HG03460 (cell line): ENCODE data around the gene PRR5L.
"Not testable (repeated sequence)": the region's sequence is repeated elsewhere in the genome, so short reads cannot be mapped to it uniquely, and the experiment has no call there.

Experiments used
- ATAC-seq: cut with Tn5 transposase; IDR thresholded peaks from one replicate; pipeline ENCODE4 v1.9.1; 2021; ENCODE audit not compliant: unreplicated experiment

The PRR5L gene

DNA sequence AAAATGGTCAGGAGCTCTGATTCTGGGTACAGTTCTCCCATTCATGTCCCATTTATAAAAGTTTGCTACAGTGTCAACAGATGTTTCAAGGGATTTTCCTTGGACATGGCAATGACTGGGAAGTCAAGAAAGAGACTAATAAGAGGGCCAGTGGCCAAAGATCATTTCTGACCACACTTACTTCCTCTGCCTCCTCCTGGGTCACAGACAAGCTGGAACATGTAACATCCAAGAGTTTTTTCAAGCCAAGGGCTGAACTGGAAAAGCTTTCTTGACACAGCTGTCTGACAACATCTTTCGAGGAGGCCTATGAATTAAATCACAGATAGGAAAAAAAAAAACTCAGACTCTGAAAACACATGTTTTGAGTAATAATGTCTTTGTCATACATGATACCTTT, 15.6 kb upstream of the PRR5L start:
- ATAC-seq = no peak

DNA sequence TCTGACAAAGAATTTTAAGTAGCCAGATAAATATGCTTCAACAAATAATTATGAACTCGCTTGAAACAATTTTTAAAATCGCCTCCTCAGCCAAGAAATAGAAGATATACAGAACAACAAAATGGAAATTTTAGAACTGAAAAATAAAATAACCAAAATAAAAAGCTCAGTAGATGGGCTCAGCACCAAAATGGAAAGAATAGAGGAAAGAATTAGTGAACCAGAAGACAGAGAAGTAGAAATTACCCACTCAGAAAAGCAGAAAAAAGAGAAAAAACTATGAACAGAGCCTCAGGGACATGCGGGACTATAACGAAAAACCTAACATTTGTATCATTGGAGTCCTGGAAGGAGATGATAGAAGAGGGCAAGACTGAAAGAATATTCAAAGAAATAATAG, 14.2 kb upstream of the PRR5L start:
- no peak for ATAC-seq

- no peak for ATAC-seq
Measured at GRCh38 chr11:36282926-36283325, 13.2 kb upstream of the PRR5L start.

- ATAC-seq = no peak
Measured at GRCh38 chr11:36288442-36289225, 7.5 kb upstream of the PRR5L start.

- ATAC-seq = peak; percentile 99
Measured at GRCh38 chr11:36289226-36289852, 6.7 kb upstream of the PRR5L start, which contains the start of gene COMMD9. Gene COMMD9 (minus strand): TSS chr11:36289424. CDS start chr11:36289412, 12 bp downstream.

GRCh38 chr11:36292311-36292722, 3.8 kb upstream of the PRR5L start:
- ATAC-seq = no peak

DNA sequence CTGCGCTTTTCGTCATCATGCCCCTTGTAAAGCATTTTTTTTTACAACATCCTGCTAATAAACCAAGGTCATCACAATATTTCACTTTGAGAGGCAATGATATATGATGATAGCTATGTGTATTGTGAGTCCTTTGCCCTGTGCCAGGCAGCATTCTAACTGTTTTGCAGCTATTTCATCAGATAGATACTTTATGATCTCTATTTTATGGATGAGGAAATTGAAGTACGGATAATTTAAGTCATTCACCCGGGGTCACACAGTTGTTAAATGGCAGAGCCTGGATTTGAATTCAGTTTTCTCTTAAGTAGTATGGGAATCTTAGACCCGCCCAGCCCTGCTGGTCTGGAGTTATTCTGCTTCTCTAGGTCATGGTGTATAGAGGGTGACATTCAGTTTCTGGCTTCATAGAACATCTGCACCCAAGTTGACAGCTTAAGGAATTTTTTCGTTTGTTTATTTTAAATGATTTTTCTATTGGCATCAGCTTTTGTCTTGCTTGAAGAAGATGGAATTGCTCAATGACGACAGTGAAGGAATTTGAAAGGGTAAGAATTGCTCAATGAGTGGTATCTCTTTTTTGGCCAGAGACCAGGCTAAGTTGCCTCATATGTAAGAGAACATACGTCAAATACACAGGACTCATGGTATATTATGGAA, 926 bp downstream of the PRR5L start:
- no peak for ATAC-seq

GRCh38 chr11:36300650-36301049, 4.6 kb downstream of the PRR5L start:
- no peak for ATAC-seq

- no peak for ATAC-seq
Measured at GRCh38 chr11:36304351-36304750, 8.3 kb downstream of the PRR5L start.

DNA sequence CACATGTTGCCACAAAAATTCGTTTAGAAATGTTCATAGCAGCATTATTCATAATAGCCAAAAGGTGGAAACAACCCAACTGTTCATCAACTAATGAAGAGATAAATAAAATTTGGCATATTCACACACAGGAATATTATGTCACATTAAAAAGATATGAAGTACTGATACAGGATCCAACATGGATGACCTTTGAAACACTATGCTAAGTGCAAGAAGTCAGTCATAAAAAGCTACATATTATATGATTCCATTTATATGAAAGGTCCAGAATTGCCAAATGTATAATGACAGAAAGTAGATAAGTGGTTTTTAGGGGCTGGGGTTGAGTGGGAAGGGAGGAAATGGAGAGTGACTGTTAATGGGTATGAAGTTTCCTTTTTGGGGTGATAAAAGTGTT, 9.0 kb downstream of the PRR5L start:
- no peak for ATAC-seq

GRCh38 chr11:36306888-36307287, 10.8 kb downstream of the PRR5L start:
- no peak for ATAC-seq

GRCh38 chr11:36308577-36308976, 12.5 kb downstream of the PRR5L start:
- ATAC-seq = no peak

GRCh38 chr11:36309779-36310178, 13.7 kb downstream of the PRR5L start:
- ATAC-seq = no peak

DNA sequence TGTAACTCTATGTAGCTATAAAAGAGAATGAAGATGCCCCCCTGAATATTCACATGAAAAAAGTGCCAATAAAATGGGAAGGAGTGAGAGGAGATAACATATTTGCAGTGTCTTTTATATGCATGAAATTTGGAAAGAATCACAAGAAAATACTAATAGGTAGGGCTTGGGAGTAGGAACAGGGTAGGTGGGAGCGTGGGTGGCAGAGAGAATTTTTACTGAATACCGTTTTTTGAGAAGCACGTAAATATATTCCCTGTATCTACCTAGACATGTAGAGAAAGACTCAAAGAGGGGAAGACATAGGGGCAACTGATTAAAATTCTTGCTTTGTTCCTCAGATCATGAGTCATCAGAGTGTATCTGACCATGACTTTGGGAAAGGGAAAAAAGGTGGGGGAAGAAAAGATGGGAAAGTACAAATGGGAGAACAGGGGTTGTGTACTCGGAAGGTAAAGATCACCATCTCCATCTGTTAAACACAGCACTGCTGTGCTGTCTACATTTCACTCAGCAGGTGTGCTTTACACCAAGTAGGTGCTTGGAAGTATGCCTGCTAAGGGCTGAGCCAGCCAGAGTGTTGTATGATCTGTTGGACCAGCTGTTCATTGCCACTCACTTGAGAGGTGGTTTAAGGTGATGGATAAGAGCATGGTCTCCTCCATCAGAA, 16.0 kb downstream of the PRR5L start:
- no peak for ATAC-seq

GRCh38 chr11:36312611-36313472, 16.8 kb downstream of the PRR5L start:
- ATAC-seq = no peak

- no peak for ATAC-seq
Measured at GRCh38 chr11:36313750-36314433, 17.8 kb downstream of the PRR5L start.

- no peak for ATAC-seq
Measured at GRCh38 chr11:36314434-36314767, 18.3 kb downstream of the PRR5L start.

- ATAC-seq = no peak
Measured at GRCh38 chr11:36316049-36316448, 20.0 kb downstream of the PRR5L start.

DNA sequence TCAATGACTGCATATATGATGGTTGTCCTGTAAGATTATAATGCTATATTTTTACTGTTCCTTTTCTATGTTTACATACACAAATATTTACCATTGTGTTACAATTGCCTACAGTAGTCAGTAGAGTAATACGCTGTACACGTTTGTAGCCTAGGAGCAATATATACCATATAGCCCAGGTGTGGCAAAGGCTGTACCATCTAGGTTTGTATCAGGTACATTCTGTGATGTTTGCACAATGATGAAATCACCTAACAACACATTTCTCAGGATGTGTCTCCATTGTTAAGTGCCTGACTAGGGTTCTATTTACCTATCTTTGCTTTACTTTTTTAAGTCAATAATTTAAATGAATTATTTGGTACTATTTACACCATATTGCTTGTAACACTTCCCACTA, 21.9 kb downstream of the PRR5L start:
- ATAC-seq = no peak

DNA sequence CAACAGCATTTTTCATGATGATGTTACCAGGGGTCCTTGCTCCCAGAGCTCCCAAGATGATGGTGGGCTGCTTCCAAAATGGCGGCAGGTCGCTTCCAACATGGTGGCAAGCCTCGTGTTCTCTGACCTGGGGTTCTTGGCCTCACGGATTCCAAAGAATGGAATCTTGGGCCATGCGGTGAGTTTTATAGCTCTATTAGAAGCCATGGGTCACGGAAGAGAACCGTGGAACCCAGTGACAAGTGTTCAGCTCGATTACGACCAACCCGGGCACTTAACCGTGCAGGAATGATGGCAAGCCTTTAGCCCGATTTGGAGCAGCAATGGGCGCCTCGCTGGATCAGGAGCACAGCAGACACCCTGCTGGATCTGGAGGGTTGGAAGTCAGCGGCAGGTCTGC, 28.9 kb downstream of the PRR5L start:
- not testable (repeated sequence) for ATAC-seq
